PC-9 (cell line): ENCODE measurements around the gene YTHDC2.

Source experiments
- EZH2 ChIP-seq: fragments of 200-600 bp; sonication (generic); IDR thresholded peaks from 2 replicates; pipeline ENCODE4 v1.8.0; 2017; ENCODE audit warnings: antibody characterized with exemption, low read depth
- TF ChIP-seq, protein P1 (sequence below): fragments of 200-600 bp; sonication (generic); conservative IDR thresholded peaks from 2 replicates; pipeline ENCODE4 v1.6.1; 2017; ENCODE audit warnings: mixed run types, antibody characterized with exemption, mild to moderate bottlenecking, moderate library complexity

DNA sequence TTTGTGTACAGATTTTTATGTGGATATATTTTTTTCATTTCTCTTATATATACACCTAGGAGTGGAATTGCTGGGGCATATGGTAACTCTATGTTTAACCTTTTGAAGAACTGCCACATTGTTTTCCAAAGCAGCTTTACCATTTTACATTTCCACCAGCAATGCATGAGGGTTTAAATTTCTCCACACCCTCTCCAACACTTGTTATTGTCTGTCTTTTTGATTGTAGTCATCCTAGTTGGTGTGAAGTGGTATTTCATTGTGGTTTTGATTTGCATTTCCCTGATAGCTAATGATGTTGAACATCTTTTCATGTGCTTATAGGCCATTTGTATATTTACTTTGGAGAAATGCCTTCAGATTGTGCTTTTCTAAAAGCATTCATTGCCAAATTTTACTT lies 39.1 kb downstream of the YTHDC2 start:
- TF ChIP-seq, protein P1, sequence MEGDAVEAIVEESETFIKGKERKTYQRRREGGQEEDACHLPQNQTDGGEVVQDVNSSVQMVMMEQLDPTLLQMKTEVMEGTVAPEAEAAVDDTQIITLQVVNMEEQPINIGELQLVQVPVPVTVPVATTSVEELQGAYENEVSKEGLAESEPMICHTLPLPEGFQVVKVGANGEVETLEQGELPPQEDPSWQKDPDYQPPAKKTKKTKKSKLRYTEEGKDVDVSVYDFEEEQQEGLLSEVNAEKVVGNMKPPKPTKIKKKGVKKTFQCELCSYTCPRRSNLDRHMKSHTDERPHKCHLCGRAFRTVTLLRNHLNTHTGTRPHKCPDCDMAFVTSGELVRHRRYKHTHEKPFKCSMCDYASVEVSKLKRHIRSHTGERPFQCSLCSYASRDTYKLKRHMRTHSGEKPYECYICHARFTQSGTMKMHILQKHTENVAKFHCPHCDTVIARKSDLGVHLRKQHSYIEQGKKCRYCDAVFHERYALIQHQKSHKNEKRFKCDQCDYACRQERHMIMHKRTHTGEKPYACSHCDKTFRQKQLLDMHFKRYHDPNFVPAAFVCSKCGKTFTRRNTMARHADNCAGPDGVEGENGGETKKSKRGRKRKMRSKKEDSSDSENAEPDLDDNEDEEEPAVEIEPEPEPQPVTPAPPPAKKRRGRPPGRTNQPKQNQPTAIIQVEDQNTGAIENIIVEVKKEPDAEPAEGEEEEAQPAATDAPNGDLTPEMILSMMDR = no peak
- no peak for TF ChIP-seq EZH2
